Measurements from ENCODE around the gene ALX4.

ALX4 gene

DNA sequence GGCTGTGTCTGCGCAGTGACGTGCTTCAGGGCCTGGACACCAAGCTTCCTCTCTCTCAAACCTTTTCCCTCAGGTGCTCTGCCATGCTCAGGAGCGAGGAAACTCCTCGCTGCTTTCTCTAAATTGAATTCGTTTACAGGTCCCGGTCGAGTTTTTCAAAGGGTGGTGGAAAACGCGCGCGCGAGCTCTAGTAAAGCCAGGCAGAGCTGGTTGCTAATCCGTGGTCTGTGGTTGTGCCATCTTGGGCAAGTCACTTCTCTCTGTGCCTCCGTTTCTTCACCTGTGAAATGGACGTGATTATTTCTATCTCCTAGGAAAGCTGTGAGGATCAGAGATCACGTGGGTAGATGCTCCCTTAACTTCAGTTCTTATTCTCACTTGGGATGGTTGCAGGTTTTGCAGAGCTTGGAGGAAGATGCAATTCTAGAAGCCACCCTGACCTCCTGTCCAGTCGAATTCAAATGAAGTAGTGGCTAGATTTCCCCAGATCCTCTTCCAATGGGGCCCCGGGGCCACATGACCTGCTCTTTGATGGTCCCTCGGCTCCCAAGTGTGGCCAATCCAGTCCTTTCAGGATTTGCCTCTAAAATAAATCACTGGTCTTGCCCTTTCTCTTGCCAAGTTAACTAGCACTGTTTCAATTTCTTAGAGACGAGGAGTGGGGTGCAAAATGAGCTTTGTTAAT is 10.5 kb upstream of the ALX4 start:
- Histone ChIP-seq H3K4me1 (ENCODE audit: control insufficient read depth, insufficient read depth, low read length) (peaks cover 11% of the 10 kb centered on the region), H3K36me3 (ENCODE audit: control insufficient read depth, insufficient read depth, low read length) (no peaks in the 10 kb centered on the region), H3K9ac (ENCODE audit: low read length) (no peak overlapping the region), H3K27me3 (ENCODE audit: control insufficient read depth, insufficient read depth, low read length) (peaks cover 98% of the 10 kb centered on the region), H3K4me3 (ENCODE audit: low read length) (no peak overlapping the region), H3K9me3 (ENCODE audit: control insufficient read depth, low read length) (no peaks in the 10 kb centered on the region)

DNA sequence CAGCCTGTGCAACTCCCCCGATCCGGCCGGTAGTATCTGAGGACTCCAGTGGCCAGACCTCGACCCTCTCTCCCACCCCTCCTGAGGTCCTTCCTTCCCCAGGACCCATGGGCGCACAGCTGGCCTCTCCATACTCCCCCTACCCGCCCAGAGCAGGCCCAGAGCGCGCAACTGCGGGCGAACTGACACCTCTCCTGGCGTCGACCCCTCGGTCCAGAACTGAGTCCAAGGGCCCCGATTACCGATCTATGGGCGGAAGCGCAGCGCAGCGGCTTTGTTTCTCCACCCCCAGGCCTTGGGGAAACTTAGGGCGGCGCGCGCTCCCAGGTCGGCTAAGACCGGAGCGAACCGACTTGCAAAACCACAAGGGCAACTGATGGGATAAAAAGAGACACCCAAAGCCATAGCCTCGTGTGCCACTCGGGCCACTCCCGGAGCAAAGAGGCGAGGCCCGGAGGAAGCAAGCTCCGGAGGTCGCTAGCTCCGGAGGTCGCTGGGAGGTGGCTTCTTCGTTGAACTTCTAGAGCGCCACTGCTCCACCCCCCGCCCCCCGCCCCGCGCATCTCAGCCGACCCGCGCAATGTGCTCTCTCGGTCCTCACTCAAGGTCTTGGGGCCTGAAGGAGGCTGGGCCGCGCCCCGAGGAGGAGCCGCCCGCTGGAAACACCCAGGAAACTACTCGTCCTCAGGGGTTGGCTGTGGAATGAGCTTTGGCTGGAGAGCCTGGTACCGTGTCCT is 9.8 kb upstream of the ALX4 start:
- Histone ChIP-seq H3K4me3 (ENCODE audit: low read length) (no peak overlapping the region), H3K9ac (ENCODE audit: low read length) (no peak overlapping the region), H3K9me3 (ENCODE audit: control insufficient read depth, low read length) (no peaks in the 10 kb centered on the region), H3K36me3 (ENCODE audit: control insufficient read depth, insufficient read depth, low read length) (no peaks in the 10 kb centered on the region), H3K27me3 (ENCODE audit: control insufficient read depth, insufficient read depth, low read length) (peaks cover 98% of the 10 kb centered on the region), H3K4me1 (ENCODE audit: control insufficient read depth, insufficient read depth, low read length) (peaks cover 11% of the 10 kb centered on the region)

DNA sequence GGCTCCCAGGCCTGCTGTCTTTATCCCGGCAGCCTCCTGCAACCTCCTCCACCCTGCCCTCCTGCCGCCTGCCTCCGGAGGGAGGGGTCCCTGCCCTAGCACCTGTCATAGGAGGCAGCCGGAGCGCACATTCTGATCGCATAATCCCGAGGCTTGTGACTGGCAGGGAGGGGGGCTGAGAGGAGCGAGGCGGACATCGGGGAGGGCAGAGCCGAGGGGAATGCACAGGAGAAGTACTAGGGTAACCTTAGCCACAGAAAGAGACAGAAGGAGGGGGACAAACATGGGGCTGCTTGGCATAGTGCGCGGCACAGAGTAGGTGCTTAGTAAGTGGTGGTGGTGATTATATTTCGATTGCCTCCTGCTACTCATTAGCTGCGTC is 9.2 kb upstream of the ALX4 start:
- H3K27me3 ChIP-seq (ENCODE audit: control insufficient read depth, insufficient read depth, low read length), result peaks cover 98% of the 10 kb centered on the region

DNA sequence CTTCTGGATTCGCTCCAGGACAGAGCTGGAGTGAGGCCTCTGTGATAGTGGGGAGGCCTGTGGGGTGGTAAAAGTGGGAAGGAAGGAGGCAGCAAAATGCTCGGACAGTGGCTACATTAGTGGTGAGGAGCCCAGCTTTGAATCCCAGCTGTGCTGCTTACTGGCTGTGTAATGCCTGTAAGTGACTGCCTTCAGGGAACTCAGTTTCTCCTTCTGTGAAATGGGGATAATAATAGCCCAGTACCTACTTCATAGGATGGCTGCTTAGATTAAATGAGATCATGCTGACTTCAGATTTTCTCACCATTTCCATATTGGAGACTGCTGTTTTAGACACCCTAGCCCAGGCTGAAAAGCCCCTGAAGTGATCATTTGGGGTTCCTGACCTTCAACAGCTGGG is 8.4 kb upstream of the ALX4 start:
- Histone ChIP-seq H3K36me3 (ENCODE audit: control insufficient read depth, insufficient read depth, low read length) (no peaks in the 10 kb centered on the region), H3K9ac (ENCODE audit: low read length) (no peak overlapping the region), H3K4me1 (ENCODE audit: control insufficient read depth, insufficient read depth, low read length) (peaks cover 11% of the 10 kb centered on the region), H3K4me3 (ENCODE audit: low read length) (no peak overlapping the region), H3K9me3 (ENCODE audit: control insufficient read depth, low read length) (no peaks in the 10 kb centered on the region), H3K27me3 (ENCODE audit: control insufficient read depth, insufficient read depth, low read length) (peaks cover 98% of the 10 kb centered on the region)

More for the DNA sequence above, 9.2 kb upstream of the ALX4 start:
- no peak overlapping the region for H3K9ac ChIP-seq (ENCODE audit: low read length)
- no peak overlapping the region for H3K4me3 ChIP-seq (ENCODE audit: low read length)
- no peaks in the 10 kb centered on the region for H3K36me3 ChIP-seq (ENCODE audit: control insufficient read depth, insufficient read depth, low read length)
- peaks cover 11% of the 10 kb centered on the region for H3K4me1 ChIP-seq (ENCODE audit: control insufficient read depth, insufficient read depth, low read length)
- H3K9me3 ChIP-seq (ENCODE audit: control insufficient read depth, low read length), result no peaks in the 10 kb centered on the region

DNA sequence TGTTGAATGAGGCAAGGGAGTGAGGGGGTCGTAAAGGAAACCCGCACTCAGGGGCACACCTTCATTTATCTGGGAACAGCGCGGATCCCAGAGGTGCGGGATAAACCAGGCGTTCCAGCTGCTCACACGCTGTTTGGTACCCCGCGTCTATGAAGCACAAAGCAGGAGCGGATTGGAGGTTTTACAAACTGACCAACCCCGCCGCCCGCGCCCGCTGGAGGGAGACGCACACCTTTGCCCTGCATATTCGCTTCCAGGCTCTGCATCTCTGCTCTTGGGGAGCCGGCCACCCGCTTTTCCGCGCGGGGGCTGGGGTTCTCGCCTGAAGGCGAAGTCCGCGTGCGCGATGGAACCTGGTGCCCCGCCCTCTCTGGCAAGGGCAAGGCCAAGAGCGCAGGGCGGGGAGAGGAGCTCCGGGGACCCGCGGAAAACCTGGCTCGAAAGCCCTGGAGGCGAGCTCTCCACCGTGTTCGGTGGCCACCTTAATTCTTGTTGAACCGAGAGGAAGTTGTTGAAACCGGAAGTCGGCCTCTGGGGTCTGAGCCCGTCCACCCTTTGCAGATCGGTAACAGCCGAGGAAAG is 6.8 kb upstream of the ALX4 start:
- no peaks in the 10 kb centered on the region for H3K36me3 ChIP-seq (ENCODE audit: control insufficient read depth, insufficient read depth, low read length)
- H3K9me3 ChIP-seq (ENCODE audit: control insufficient read depth, low read length), result no peaks in the 10 kb centered on the region
- H3K9ac ChIP-seq (ENCODE audit: low read length), result no peak overlapping the region
- peaks cover 100% of the 10 kb centered on the region for H3K27me3 ChIP-seq (ENCODE audit: control insufficient read depth, insufficient read depth, low read length)
- H3K4me1 ChIP-seq (ENCODE audit: control insufficient read depth, insufficient read depth, low read length), result peaks cover 11% of the 10 kb centered on the region
- H3K4me3 ChIP-seq (ENCODE audit: low read length), result no peak overlapping the region

DNA sequence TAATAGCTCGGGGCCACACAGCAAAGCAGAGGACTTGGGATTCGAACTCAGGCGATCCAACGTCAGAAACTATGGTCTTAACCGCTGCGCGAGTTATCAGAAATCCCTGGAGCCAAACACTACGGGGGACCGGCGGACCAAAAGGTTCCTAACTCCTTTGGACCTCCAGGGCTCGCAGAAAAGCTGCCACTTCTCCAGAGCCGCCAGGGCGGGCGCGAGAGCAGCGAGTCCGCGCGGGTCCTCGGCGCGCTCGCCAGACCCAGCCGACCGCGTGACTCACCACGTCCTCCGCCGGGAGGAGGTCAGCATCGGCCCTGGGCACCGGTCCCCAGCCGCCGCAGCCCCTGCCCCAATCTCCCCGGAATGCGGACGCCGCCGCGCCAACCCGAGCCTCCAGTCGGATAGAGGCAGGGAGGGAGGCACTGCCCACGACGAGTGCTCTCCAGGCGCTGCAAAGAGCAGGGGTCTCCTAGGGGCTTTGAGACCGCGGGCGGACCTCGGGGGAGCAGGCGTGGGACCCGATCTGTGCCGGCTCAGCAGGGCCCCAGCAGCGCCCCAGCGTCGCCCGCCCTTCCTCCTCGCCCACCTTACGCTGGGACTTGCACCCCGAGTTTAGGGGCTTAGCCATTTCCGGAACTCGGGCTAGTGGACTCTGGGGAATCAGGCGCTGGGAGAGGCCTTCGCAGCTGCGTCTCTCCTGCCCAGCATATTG is 6.2 kb upstream of the ALX4 start:
- H3K27me3 ChIP-seq (ENCODE audit: control insufficient read depth, insufficient read depth, low read length), result peaks cover 100% of the 10 kb centered on the region
- no peak overlapping the region for H3K9ac ChIP-seq (ENCODE audit: low read length)
- no peaks in the 10 kb centered on the region for H3K36me3 ChIP-seq (ENCODE audit: control insufficient read depth, insufficient read depth, low read length)
- no peaks in the 10 kb centered on the region for H3K9me3 ChIP-seq (ENCODE audit: control insufficient read depth, low read length)
- no peak overlapping the region for H3K4me3 ChIP-seq (ENCODE audit: low read length)
- peaks cover 11% of the 10 kb centered on the region for H3K4me1 ChIP-seq (ENCODE audit: control insufficient read depth, insufficient read depth, low read length)

DNA sequence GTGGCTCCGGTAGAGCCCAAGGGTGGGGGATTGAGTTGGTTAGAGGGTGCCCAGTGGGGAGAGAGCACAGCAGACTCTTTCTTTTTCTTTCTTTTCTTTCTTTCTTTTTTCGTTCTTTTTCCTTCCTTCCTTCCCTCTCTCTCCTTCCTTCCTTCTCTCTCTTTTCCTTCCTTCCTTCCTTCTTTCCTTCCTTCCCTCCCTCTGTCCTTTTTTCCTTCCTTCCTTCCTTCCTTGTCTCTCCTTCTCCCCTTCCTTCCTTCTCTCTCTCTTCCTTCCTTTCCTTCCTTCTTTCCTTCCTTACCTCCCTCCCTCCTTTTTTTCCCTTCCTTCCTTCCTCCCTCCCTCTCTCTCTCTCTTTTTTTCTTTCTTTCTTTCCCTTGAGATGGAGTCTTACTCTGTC is 4.8 kb upstream of the ALX4 start:
- H3K4me3 ChIP-seq (ENCODE audit: low read length), result no peak overlapping the region
- H3K27me3 ChIP-seq (ENCODE audit: control insufficient read depth, insufficient read depth, low read length), result peaks cover 100% of the 10 kb centered on the region
- no peaks in the 10 kb centered on the region for H3K36me3 ChIP-seq (ENCODE audit: control insufficient read depth, insufficient read depth, low read length)
- peaks cover 11% of the 10 kb centered on the region for H3K4me1 ChIP-seq (ENCODE audit: control insufficient read depth, insufficient read depth, low read length)
- no peaks in the 10 kb centered on the region for H3K9me3 ChIP-seq (ENCODE audit: control insufficient read depth, low read length)
- H3K9ac ChIP-seq (ENCODE audit: low read length), result no peak overlapping the region

DNA sequence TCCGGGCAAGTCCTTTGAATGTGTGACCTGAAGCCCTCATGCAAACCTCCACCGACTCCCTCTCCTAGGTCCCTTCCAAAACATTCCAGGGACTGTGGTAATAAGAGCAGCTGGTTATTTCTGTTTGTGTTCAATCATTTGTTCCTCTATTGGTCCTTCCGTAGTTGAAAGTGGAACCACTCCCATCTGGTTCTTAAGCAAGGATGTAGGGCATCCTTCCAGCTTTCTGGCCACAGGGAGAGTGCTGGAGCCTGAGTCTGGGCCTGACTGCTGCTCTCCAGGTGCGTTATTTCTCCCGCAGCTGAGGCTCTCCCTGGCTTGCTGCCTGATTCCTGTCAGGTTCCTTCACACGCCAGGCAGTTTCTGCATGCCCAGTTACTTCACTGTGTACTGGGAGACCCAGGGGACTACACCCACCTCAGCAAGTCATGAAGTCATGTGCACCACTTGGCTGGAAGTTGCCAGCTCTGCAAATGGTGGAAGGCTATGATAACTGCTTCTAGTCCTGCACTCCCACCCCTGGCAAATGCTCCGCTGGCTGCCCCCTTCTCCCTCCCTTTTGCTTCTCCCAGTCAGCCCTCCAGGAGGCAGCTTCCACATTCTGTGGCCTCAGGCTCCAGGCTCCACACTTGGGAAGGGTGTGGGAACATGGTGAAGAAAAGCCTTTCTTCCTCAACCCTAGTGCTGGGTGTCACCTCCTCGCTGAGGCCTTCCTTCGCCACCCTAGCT is 4.0 kb upstream of the ALX4 start:
- no peak overlapping the region for H3K4me3 ChIP-seq (ENCODE audit: low read length)
- H3K27me3 ChIP-seq (ENCODE audit: control insufficient read depth, insufficient read depth, low read length), result peaks cover 98% of the 10 kb centered on the region

DNA sequence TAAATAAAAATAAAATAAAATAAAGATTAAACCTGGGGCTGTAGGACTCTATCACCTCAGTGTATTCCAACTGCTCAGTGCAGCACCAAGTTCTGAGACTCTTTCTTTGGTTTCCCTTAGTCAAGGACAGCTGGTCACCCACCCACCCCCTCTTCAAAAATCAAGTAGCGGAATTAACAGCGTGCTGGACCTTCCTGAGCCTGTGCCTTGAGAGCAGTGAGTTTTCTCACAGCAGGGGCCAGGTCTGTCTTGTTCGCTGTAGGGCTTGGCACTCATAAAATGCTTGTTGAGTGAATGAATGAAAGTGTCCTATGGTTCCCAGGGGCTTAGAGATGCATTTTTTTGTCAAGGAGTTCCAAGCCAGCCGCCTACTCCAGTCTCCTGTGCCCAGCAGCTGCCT is 2.9 kb upstream of the ALX4 start:
- Histone ChIP-seq H3K36me3 (ENCODE audit: control insufficient read depth, insufficient read depth, low read length) (no peaks in the 10 kb centered on the region), H3K9ac (ENCODE audit: low read length) (no peak overlapping the region), H3K27me3 (ENCODE audit: control insufficient read depth, insufficient read depth, low read length) (peaks cover 98% of the 10 kb centered on the region), H3K4me1 (ENCODE audit: control insufficient read depth, insufficient read depth, low read length) (peaks cover 15% of the 10 kb centered on the region), H3K9me3 (ENCODE audit: control insufficient read depth, low read length) (no peaks in the 10 kb centered on the region), H3K4me3 (ENCODE audit: low read length) (no peak overlapping the region)

More for the DNA sequence above, 4.0 kb upstream of the ALX4 start:
- Histone ChIP-seq H3K4me1 (ENCODE audit: control insufficient read depth, insufficient read depth, low read length) (peaks cover 15% of the 10 kb centered on the region), H3K36me3 (ENCODE audit: control insufficient read depth, insufficient read depth, low read length) (no peaks in the 10 kb centered on the region), H3K9ac (ENCODE audit: low read length) (no peak overlapping the region), H3K9me3 (ENCODE audit: control insufficient read depth, low read length) (no peaks in the 10 kb centered on the region)

DNA sequence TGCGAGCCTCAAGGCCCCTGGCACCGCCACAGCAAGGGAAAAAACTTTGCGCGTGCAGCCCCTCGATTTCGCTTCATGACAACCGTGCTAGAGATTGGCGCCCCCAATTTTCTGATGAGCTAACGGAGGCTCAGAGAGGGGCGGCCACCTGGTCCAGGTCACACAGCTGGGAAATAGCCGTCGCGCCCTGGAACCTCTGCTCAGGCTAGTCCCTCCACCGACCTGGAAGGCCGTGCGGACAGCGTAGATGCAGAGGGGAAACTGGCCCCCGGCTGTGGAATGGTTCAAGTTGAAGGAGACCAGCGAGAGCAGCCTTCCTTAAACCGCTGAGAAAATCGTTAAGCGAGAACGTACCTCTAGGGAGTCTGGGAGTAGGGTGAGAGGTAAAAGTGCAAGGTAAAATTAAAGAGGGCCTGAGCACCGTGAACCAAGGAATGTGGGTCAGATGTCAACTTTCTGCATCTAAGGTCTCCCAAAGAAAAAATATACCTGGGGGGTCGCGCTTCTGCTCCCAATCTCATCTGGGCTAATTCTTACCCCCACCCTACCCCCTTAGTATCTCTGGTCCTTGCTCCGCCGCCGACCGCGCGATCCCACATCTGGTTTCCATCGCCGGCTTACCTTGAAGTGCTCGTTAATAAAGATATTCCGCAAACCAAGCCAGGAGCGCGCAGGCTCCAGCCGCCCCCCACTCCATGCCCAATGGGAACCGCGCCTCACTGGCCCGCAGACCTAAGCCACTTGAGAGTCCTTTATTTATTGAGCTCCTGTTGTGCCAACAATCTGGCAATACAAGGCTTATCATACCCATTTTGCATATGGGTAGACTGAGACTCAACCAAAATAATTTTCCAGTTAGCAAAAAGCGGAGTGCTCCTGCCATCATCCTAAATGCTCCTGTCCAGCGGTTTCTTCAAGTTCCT is 1.7 kb upstream of the ALX4 start:
- H3K9ac ChIP-seq (ENCODE audit: low read length), result no peak overlapping the region
- no peak overlapping the region for H3K4me3 ChIP-seq (ENCODE audit: low read length)
- H3K4me1 ChIP-seq (ENCODE audit: control insufficient read depth, insufficient read depth, low read length), result peaks cover 12% of the 10 kb centered on the region
- H3K9me3 ChIP-seq (ENCODE audit: control insufficient read depth, low read length), result no peaks in the 10 kb centered on the region
- H3K36me3 ChIP-seq (ENCODE audit: control insufficient read depth, insufficient read depth, low read length), result no peaks in the 10 kb centered on the region
- H3K27me3 ChIP-seq (ENCODE audit: control insufficient read depth, insufficient read depth, low read length), result peaks cover 98% of the 10 kb centered on the region
